Large intestine (tissue), 3 donors: ENCODE data around the gene CISD3. TPM values are rescaled to one million over a fixed set of nuclear protein-coding genes. Genes with fewer than 3 reads are reported as not detected.
A peak's percentile ranks its signal among the peaks of the same experiment; 100 is the strongest.

Experiments
- DNase-seq, 2 donors: peaks; one replicate each; pipeline versions ENCODE4 v3.0.0 to v3.0.0-alpha.2; 2013
- H3K27ac ChIP-seq: one replicate; pipeline ENCODE4 v1.5.1; 2013; ENCODE audit warnings: low read length
- H3K27me3 ChIP-seq: 2 replicates; pipeline ENCODE4 v1.6.1; 2013; ENCODE audit warnings: low read length; ENCODE audit not compliant: control insufficient read depth, insufficient read depth
- H3K36me3 ChIP-seq: 2 replicates; pipeline ENCODE4 v1.6.1; 2013; ENCODE audit warnings: low read length; ENCODE audit not compliant: control insufficient read depth, insufficient read depth
- H3K4me1 ChIP-seq: one replicate; pipeline ENCODE4 v1.6.1; 2013; ENCODE audit warnings: low read length; ENCODE audit not compliant: control insufficient read depth, insufficient read depth
- H3K4me3 ChIP-seq: one replicate; pipeline ENCODE4 v1.5.1; 2013; ENCODE audit warnings: low read length
- H3K9me3 ChIP-seq: one replicate; pipeline ENCODE4 v1.6.1; 2013; ENCODE audit warnings: mild to moderate bottlenecking, low read depth, low read length, moderate library complexity; ENCODE audit not compliant: control insufficient read depth
- WGBS: methylation state at CpG from one replicate; pipeline ENCODE4 v1.1.5; 2013; ENCODE audit warnings: low lambda C conversion rate; ENCODE audit not compliant: insufficient coverage; 5-methylcytosine and 5-hydroxymethylcytosine counted together
- polyA plus RNA-seq: library from polyadenylated mRNA; unstranded; fragments of 120-200 nt; gene quantifications from one replicate; pipeline ENCODE4 v1.2.1, GENCODE V29; 2013

The CISD3 gene
- polyA plus RNA-seq, 1 donor: 47.7 TPM

DNA sequence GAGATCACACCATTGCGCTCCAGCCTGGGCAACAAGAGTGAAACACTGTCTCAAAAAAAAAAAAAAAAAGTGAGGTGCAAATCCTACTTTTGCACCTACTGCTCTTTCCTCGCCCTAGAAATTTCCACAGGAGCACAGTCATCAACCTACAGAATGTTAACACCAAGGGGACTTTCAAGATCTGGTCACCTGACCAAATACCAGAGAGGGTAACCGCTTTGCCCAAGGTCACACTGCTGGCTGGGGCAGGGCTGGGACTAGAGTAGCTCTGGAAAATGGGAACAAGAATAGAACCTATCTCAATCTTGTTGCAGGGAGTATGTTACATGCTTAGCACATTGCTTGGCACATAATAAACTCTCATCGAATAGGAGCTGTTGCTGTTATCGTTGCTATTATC is 31.4 kb upstream of the CISD3 start:
- no peaks in the 10 kb centered on the region for H3K36me3 ChIP-seq

GRCh38 chr17:38701504-38702165 is 28.5 kb upstream of the CISD3 start:
- H3K27ac ChIP-seq: peak overlapping the region; percentile 97
- WGBS: no CpG with 5 or more reads among the region's 25 CpGs
- peaks cover 27% of the 10 kb centered on the region for H3K4me1 ChIP-seq
- DNase-seq: no peak
- H3K27me3 ChIP-seq: no peaks in the 10 kb centered on the region
- H3K36me3 ChIP-seq: no peaks in the 10 kb centered on the region
- peak overlapping the region; percentile 93 for H3K4me3 ChIP-seq
- H3K9me3 ChIP-seq: no peaks in the 10 kb centered on the region

More for the DNA sequence above, 31.4 kb upstream of the CISD3 start:
- Histone ChIP-seq H3K4me3 (no peak overlapping the region), H3K9me3 (no peaks in the 10 kb centered on the region), H3K27ac (no peak overlapping the region), H3K27me3 (no peaks in the 10 kb centered on the region), H3K4me1 (peaks cover 33% of the 10 kb centered on the region)
- DNase-seq: no peak
- WGBS: no CpG with 5 or more reads among the region's 5 CpGs

- no CpG with 5 or more reads among the region's 81 CpGs for WGBS
- no peaks in the 10 kb centered on the region for H3K9me3 ChIP-seq
- no peaks in the 10 kb centered on the region for H3K27me3 ChIP-seq
- no peaks in the 10 kb centered on the region for H3K36me3 ChIP-seq
- DNase-seq: peak; percentile 87 to 96
- H3K27ac ChIP-seq: peak overlapping the region; percentile 97
- H3K4me3 ChIP-seq: peak overlapping the region; percentile 93
- H3K4me1 ChIP-seq: peaks cover 27% of the 10 kb centered on the region
Measured at GRCh38 chr17:38702166-38702915, 27.8 kb upstream of the CISD3 start.

GRCh38 chr17:38702916-38703741 is 27.0 kb upstream of the CISD3 start:
- H3K4me3 ChIP-seq: peak overlapping the region; percentile 93
- peaks cover 7% of the 10 kb centered on the region for H3K36me3 ChIP-seq
- H3K27me3 ChIP-seq: no peaks in the 10 kb centered on the region
- WGBS: 0% methylated on average over 2 of the region's 55 CpGs
- peaks cover 27% of the 10 kb centered on the region for H3K4me1 ChIP-seq
- H3K27ac ChIP-seq: peak overlapping the region; percentile 97
- DNase-seq: no peak
- no peaks in the 10 kb centered on the region for H3K9me3 ChIP-seq

- Histone ChIP-seq H3K27ac (peak overlapping the region; percentile 97), H3K9me3 (no peaks in the 10 kb centered on the region), H3K36me3 (peaks cover 10% of the 10 kb centered on the region), H3K4me1 (peaks cover 27% of the 10 kb centered on the region), H3K4me3 (peak overlapping the region; percentile 93), H3K27me3 (no peaks in the 10 kb centered on the region)
- DNase-seq: peak; percentile 81 to 93
- WGBS: no CpG with 5 or more reads among the region's 50 CpGs
Measured at GRCh38 chr17:38703742-38704605, 26.2 kb upstream of the CISD3 start.

DNA sequence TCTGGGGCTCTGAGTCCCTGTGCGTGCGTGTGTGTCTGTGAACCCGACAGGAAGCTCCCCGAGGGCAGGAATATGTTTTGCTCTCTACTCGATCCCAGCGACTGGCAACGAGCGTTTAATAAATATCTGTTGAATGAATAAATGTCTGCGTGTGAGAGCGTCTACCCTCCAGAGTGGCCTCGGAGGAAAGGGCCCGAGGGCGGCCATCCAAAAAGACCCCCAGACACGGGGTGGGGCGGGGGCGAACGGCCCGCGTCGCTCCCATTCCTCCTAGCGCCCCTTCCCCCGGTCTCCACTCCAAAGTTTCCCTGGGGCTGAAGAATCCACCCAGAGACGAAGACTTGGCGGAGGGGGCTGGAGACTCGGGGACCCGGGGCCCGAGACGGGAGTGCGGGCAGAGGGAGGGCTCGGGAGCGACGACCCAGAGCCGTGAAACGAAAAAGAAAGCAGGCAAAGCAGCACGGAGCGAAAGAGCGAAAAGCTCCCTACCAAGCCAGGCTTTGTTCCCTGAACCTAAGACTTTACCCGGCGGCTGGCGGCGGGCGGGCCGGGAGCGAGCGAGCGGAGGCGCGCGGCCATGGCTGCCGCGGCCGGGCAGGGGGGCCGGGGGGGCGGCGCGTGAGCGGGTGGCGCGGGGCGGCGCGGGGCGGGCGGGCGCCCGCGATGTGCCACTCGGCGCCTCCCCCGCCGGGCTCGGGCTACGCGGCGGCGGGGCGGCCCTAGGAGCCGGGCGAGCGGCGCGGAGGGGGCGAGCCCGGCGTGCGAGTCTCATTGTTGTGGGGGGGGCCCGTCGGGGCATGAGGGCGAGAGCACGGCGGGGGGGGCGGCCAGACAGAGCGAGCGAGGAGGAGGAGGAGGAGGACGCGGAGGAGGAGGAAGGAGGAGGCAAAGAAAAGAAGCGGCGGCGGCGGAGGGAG is 25.3 kb upstream of the CISD3 start, which contains the start of gene MLLT6:
Gene MLLT6, plus strand, starts transcription at position 668 of the 917 bp plus-strand sequence. CDS start 360 bp downstream, outside the sequence.
- Histone ChIP-seq H3K27me3 (no peaks in the 10 kb centered on the region), H3K27ac (peak within 1 kb of the TSS; percentile 97), H3K9me3 (no peaks in the 10 kb centered on the region), H3K4me1 (peaks cover 23% of the 10 kb centered on the region), H3K4me3 (peak within 1 kb of the TSS; percentile 93), H3K36me3 (peaks cover 19% of the 10 kb centered on the region)
- WGBS: no CpG with 5 or more reads among the region's 100 CpGs
- DNase-seq: peak; percentile 71 to 89

- Histone ChIP-seq H3K27me3 (no peaks in the 10 kb centered on the region), H3K9me3 (no peaks in the 10 kb centered on the region), H3K4me1 (peaks cover 21% of the 10 kb centered on the region), H3K27ac (peak overlapping the region; percentile 27), H3K4me3 (peak overlapping the region; percentile 80), H3K36me3 (peaks cover 25% of the 10 kb centered on the region)
- no peak for DNase-seq
- no CpG with 5 or more reads among the region's 32 CpGs for WGBS
Measured at GRCh38 chr17:38705523-38705802, 24.7 kb upstream of the CISD3 start.

DNA sequence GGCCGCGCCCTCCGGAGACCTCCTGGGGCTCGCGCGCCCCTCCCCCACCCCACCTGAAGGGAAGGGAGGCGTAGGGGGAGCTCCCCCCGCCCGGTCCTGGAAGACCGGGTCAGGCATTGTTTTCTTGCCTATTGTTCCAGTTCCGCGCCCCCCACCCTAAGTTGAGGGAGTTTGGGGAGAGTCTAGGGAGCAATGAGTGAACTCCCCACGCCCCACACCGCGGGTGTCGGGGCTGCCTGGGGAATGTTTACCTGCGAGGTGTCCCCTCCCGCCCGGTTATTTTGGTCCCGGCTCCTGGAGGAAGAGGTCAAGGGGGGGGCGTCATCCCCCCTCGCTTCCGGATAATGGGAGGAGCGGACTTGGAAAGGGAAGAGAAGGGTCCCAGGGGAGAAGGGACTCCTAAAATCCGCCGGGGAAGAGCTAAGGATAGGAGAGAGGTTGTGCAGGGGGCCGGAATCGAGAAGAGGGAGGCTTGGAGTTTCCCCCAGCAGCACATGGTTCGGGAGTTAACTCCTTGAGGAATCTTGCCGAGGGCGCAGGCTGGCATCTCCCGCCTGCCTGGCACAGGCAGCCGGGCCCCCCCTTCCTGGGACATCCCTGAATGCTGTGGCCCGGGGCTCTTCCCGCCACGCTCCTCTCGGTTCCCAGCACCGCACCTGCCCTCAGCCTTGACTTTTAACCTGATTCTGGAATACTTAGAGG is 24.2 kb upstream of the CISD3 start:
- peaks cover 17% of the 10 kb centered on the region for H3K4me1 ChIP-seq
- peak in 1 of 2 donors; percentile 56 for DNase-seq
- peak overlapping the region; percentile 44 for H3K27ac ChIP-seq
- H3K9me3 ChIP-seq: no peaks in the 10 kb centered on the region
- no peaks in the 10 kb centered on the region for H3K27me3 ChIP-seq
- peak overlapping the region; percentile 80 for H3K4me3 ChIP-seq
- H3K36me3 ChIP-seq: peaks cover 30% of the 10 kb centered on the region
- WGBS: no CpG with 5 or more reads among the region's 38 CpGs
